WERI-Rb-1 (cell line): ENCODE data around the gene MS4A10.

ENCODE experiments used
- DNase-seq: peaks from one replicate; pipeline ENCODE4 v3.0.0-alpha.2; 2020
- H3K27ac ChIP-seq: fragments of 250-450 bp; sonication (Bioruptor Pico); 2 replicates; pipeline ENCODE4 v1.5.1; 2020; ENCODE audit warnings: mild to moderate bottlenecking, moderate library complexity
- H3K27me3 ChIP-seq: fragments of 250-450 bp; sonication (Bioruptor Pico); 2 replicates; pipeline ENCODE4 v1.5.1; 2021; ENCODE audit warnings: mild to moderate bottlenecking, low read depth, moderate library complexity; ENCODE audit not compliant: insufficient read depth, severe bottlenecking
- H3K36me3 ChIP-seq: fragments of 250-450 bp; sonication (Bioruptor Pico); 2 replicates; pipeline ENCODE4 v1.5.1; 2020; ENCODE audit warnings: mild to moderate bottlenecking, moderate library complexity
- H3K4me3 ChIP-seq: 2 replicates; pipeline ENCODE4 v1.5.1; 2011; ENCODE audit warnings: low read depth, mild to moderate bottlenecking, control low read depth, low read length
- H3K9me3 ChIP-seq: fragments of 250-450 bp; sonication (Bioruptor Pico); 2 replicates; pipeline ENCODE4 v1.5.1; 2021; ENCODE audit warnings: mild to moderate bottlenecking, moderate library complexity; ENCODE audit not compliant: severe bottlenecking
- TF ChIP-seq, protein P1 (sequence below): IDR thresholded peaks from 2 replicates; pipeline ENCODE4 v1.5.1; 2011; ENCODE audit warnings: low read depth, mild to moderate bottlenecking, control low read depth, inconsistent platforms, low read length

The MS4A10 gene

DNA sequence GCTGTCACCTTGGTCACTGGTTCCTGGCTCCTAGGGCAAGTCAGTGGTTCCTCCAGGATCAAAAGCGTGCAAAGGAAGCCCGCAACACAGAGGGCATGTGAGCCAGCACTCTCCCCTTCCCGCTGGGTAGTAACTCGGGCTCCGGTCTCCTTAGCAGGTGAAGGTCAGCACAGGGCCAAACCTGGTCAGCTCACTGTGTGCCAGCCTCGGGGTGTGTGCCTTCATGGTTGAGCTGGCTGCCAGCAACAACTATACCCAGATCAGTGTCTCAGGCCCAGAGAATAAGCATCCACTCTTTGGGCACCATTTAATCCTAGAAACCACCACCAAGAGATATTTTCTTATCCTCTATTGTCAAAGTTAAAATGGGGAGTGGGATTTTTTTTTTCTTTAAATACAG lies 40.7 kb downstream of the MS4A10 start:
- TF ChIP-seq, protein P1, sequence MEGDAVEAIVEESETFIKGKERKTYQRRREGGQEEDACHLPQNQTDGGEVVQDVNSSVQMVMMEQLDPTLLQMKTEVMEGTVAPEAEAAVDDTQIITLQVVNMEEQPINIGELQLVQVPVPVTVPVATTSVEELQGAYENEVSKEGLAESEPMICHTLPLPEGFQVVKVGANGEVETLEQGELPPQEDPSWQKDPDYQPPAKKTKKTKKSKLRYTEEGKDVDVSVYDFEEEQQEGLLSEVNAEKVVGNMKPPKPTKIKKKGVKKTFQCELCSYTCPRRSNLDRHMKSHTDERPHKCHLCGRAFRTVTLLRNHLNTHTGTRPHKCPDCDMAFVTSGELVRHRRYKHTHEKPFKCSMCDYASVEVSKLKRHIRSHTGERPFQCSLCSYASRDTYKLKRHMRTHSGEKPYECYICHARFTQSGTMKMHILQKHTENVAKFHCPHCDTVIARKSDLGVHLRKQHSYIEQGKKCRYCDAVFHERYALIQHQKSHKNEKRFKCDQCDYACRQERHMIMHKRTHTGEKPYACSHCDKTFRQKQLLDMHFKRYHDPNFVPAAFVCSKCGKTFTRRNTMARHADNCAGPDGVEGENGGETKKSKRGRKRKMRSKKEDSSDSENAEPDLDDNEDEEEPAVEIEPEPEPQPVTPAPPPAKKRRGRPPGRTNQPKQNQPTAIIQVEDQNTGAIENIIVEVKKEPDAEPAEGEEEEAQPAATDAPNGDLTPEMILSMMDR: no peak
- Histone ChIP-seq H3K4me3 (no peak overlapping the region), H3K27ac (no peak overlapping the region), H3K36me3 (no peaks in the 10 kb centered on the region), H3K27me3 (no peaks in the 10 kb centered on the region), H3K9me3 (no peaks in the 10 kb centered on the region)
- DNase-seq: no peak

DNA sequence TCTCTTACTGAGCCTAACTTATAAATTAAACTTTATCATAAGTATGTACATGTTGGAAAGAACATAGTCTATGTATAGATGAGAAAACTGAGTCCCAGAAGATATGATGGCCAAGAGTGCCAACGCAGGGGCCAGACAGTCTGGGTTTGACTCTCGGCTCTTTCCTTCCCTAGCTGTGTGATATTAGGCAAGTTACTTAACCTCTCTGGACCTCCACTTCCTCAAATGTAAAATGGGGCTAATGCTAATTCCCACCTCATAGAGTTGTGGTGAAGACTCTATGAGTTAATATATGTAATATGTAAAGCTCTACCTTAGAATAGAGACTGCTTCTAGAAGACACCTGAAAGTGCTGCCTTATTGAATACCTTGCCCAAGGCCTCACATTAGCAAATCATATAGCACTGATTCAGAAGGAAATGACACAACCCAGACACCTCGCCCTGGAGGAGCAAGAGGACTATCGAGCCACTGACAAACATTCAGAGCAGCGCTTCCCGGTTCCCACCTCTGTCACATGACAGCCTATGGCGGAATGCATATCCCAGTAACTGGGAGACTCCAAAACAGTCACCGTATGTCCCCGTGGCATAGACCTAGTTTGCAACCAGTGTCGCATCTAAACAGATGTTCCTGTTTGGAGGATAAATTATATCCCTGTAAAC lies 45.5 kb downstream of the MS4A10 start:
- no peak overlapping the region for H3K27ac ChIP-seq
- H3K4me3 ChIP-seq: no peak overlapping the region
- TF ChIP-seq, protein P1: no peak
- no peaks in the 10 kb centered on the region for H3K36me3 ChIP-seq
- DNase-seq: no peak
- H3K9me3 ChIP-seq: no peaks in the 10 kb centered on the region
- no peaks in the 10 kb centered on the region for H3K27me3 ChIP-seq

DNA sequence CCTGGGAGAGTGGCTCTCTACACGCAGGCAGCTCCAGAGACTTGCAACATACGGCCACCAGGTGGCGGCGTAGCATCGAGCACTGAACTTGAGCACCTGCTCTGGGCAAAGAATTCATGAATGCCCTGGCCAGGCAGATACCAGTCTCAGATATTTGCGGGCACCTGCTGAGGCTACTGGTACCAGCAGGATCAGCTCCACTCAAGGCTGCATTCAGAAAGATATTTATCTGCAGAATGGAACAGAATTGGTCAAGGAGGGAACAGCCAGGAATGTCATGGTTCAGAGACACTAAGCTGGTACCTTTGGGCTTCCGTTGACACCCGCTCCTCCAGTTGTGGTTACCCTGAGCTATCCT lies 46.0 kb downstream of the MS4A10 start:
- Histone ChIP-seq H3K27me3 (no peaks in the 10 kb centered on the region), H3K36me3 (no peaks in the 10 kb centered on the region), H3K4me3 (no peak overlapping the region), H3K27ac (no peak overlapping the region), H3K9me3 (no peaks in the 10 kb centered on the region)
- peak; percentile 74 for DNase-seq
- TF ChIP-seq, protein P1: peak; percentile 80

DNA sequence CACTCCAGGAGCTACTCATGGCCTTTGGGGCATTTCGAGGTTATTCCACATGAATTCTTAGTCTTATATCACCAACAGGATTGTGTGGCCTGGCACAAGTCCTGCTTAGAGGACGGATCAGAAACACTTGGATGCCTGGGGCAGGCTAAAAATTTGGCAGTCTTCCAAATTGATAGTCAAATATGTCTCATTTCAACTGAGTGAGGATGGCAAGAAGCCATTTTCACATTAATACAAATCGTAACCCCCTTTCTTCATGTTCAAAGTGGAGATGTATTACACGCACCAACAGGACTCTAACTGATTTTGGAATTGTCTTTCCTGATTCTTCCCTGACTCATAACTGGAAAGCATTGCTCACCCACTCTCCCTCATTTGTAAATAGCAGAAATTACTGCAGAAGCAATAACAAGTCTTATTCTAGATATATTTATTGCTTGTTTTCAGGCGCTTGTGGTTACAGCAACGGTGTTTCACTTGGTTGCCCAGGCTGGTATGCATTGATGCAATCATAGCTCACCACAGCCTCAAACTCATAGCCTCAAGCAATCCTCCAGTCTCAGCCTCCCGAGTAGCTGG lies 46.5 kb downstream of the MS4A10 start:
- no peak overlapping the region for H3K4me3 ChIP-seq
- DNase-seq: no peak
- no peaks in the 10 kb centered on the region for H3K9me3 ChIP-seq
- no peaks in the 10 kb centered on the region for H3K27me3 ChIP-seq
- TF ChIP-seq, protein P1: no peak
- no peak overlapping the region for H3K27ac ChIP-seq
- H3K36me3 ChIP-seq: no peaks in the 10 kb centered on the region

DNA sequence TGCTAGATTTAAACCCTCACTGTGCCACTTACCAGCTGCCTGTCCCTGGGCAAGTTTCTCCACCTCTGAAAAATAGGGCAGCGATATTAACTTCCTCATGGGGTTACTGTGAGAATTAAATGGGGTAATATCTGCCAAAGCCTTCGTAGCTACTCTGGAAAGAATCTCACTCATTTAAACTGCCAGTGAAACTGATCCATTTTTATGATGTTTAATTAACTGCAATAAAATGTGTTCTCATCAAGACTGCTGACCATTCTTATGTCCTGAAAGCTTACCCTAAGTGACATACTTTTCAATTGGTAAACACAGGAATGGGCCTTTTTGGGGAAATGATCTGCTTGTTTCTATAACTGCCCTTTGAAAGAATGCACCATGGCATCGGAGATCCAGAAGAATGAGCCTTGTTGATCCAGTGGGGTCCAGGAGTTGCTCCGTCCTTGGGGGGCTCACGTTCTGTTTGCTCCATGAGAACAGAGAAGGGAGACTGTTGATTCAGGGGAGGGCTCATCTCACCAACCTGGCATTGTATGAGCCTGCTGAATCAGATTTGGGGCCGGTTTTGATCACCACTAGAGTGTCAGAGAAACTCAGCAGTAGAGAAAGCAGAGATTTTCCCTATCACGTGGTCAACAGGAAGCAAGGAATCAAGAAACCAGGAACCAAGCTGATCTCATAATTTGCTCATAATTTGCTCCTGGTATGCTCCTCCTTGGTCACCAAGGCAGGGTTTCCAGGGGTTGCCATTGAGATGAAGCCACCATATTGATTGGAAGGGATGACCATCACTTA lies 49.8 kb downstream of the MS4A10 start:
- Histone ChIP-seq H3K36me3 (no peaks in the 10 kb centered on the region), H3K4me3 (no peak overlapping the region), H3K27ac (no peak overlapping the region), H3K27me3 (no peaks in the 10 kb centered on the region), H3K9me3 (no peaks in the 10 kb centered on the region)
- no peak for DNase-seq
- TF ChIP-seq, protein P1: no peak
